ENCODE results near the gene OR8G1.
"Not testable (repeated sequence)": the region's sequence is repeated elsewhere in the genome, so short reads cannot be mapped to it uniquely, and the experiment has no call there.

Gene OR8G1

GRCh38 chr11:124225471-124225870 is 15.4 kb upstream of the OR8G1 start:
- DNase-seq (ENCODE audit: low read depth): no peak
- no peak overlapping the region for H3K4me3 ChIP-seq (ENCODE audit: control insufficient read depth, low read depth, low read length)

GRCh38 chr11:124233376-124233775 is 7.5 kb upstream of the OR8G1 start:
- TF ChIP-seq CTCF (conservative IDR thresholded peaks at IDR 0.05; ENCODE audit: control insufficient read depth, insufficient read depth, low read depth, low read length): no peak
- no peak for DNase-seq (ENCODE audit: low read depth)
- no peak overlapping the region for H3K4me3 ChIP-seq (ENCODE audit: control insufficient read depth, low read depth, low read length)

More at GRCh38 chr11:124225471-124225870, 15.4 kb upstream of the OR8G1 start:
- no peak for TF ChIP-seq CTCF (conservative IDR thresholded peaks at IDR 0.05; ENCODE audit: control insufficient read depth, insufficient read depth, low read depth, low read length)

- TF ChIP-seq CTCF (conservative IDR thresholded peaks at IDR 0.05; ENCODE audit: control insufficient read depth, insufficient read depth, low read depth, low read length): no peak
- no peak overlapping the region for H3K4me3 ChIP-seq (ENCODE audit: control insufficient read depth, low read depth, low read length)
- DNase-seq (ENCODE audit: low read depth): no peak
Measured at GRCh38 chr11:124238512-124238911, 2.4 kb upstream of the OR8G1 start.

GRCh38 chr11:124249869-124250268 is 9.0 kb downstream of the OR8G1 start:
- H3K4me3 ChIP-seq (ENCODE audit: control insufficient read depth, low read depth, low read length); DNase-seq (ENCODE audit: low read depth): not testable (repeated sequence)

GRCh38 chr11:124256076-124256475 is 15.2 kb downstream of the OR8G1 start, which contains the start of gene OR8G5:
TSS of gene OR8G5 (plus strand) at chr11:124256376. CDS start at chr11:124264932, 8,556 bp downstream.
- no peak within 1 kb of the TSS for H3K4me3 ChIP-seq (ENCODE audit: control insufficient read depth, low read depth, low read length)
- DNase-seq (ENCODE audit: low read depth): no peak
- TF ChIP-seq CTCF (conservative IDR thresholded peaks at IDR 0.05; ENCODE audit: control insufficient read depth, insufficient read depth, low read depth, low read length): no peak

GRCh38 chr11:124265041-124265440 is 24.1 kb downstream of the OR8G1 start:
- DNase-seq (ENCODE audit: low read depth); H3K4me3 ChIP-seq (ENCODE audit: control insufficient read depth, low read depth, low read length): not testable (repeated sequence)

- not testable (repeated sequence) for DNase-seq (ENCODE audit: low read depth)
Measured at GRCh38 chr11:124270886-124271285, 30.0 kb downstream of the OR8G1 start.

GRCh38 chr11:124274000-124274399 is 33.1 kb downstream of the OR8G1 start:
- no peak overlapping the region for H3K4me3 ChIP-seq (ENCODE audit: control insufficient read depth, low read depth, low read length)
- no peak for DNase-seq (ENCODE audit: low read depth)
- TF ChIP-seq CTCF (conservative IDR thresholded peaks at IDR 0.05; ENCODE audit: control insufficient read depth, insufficient read depth, low read depth, low read length): no peak

More at GRCh38 chr11:124270886-124271285, 30.0 kb downstream of the OR8G1 start:
- H3K4me3 ChIP-seq (ENCODE audit: control insufficient read depth, low read depth, low read length): not testable (repeated sequence)

Measured in fibroblast of mammary gland (primary cell).